A673 (cell line): ENCODE data around the gene PYCARD. TPM values are rescaled to one million over a fixed set of nuclear protein-coding genes. Genes with fewer than 3 reads are reported as not detected.

Experiments used
- BruUV-seq: library from RNA; stranded (reverse); fragments of 400-500 nt; replicated peaks from 2 replicates; lab custom pipeline; 2021; lab: Mats Ljungman, UMichigan
- CTCF ChIA-PET: fragments of 300-600 bp; sonication (Branson Sonifier 250); formaldehyde crosslinking; loops from one replicate; lab custom pipeline; 2022; ENCODE audit warnings: antibody characterized with exemption; lab: Charles Lee
- POLR2A ChIA-PET: fragments of 300-600 bp; sonication (Branson Sonifier 250); formaldehyde crosslinking; loops from one replicate; lab custom pipeline; 2022; ENCODE audit warnings: antibody characterized with exemption; ENCODE audit not compliant: low non-redundant PET; lab: Charles Lee
- DNase-seq: peaks from one replicate; pipeline ENCODE4 v3.0.0-alpha.2; 2015; ENCODE audit warnings: low spot score
- H3K27ac ChIP-seq: fragments of 200-600 bp; sonication (generic); 2 replicates; pipeline ENCODE4 v1.5.1; 2016; ENCODE audit warnings: mixed run types, low read depth, mild to moderate bottlenecking, mixed read lengths, antibody characterized with exemption, low read length; ENCODE audit not compliant: poor library complexity, severe bottlenecking
- H3K27me3 ChIP-seq: fragments of 200-600 bp; sonication (generic); replicated peaks from 2 replicates; pipeline ENCODE4 v1.6.1; 2017; ENCODE audit warnings: mixed run types, low read depth, mild to moderate bottlenecking, mixed read lengths, antibody characterized with exemption, low read length; ENCODE audit not compliant: insufficient read depth, poor library complexity
- H3K36me3 ChIP-seq: fragments of 200-600 bp; sonication (generic); 2 replicates; pipeline ENCODE4 v1.6.1; 2016; ENCODE audit warnings: mixed run types, mild to moderate bottlenecking, mixed read lengths, antibody characterized with exemption, low read length; ENCODE audit not compliant: insufficient read depth, poor library complexity, severe bottlenecking
- H3K4me1 ChIP-seq: fragments of 200-600 bp; sonication (generic); 2 replicates; pipeline ENCODE4 v1.6.1; 2017; ENCODE audit warnings: mixed run types, mild to moderate bottlenecking, mixed read lengths, antibody characterized with exemption, low read length; ENCODE audit not compliant: insufficient read depth, poor library complexity, severe bottlenecking
- H3K4me3 ChIP-seq: fragments of 200-600 bp; sonication (generic); 2 replicates; pipeline ENCODE4 v1.5.1; 2016; ENCODE audit warnings: low read depth, mixed run types, mild to moderate bottlenecking, mixed read lengths, low read length; ENCODE audit not compliant: poor library complexity, severe bottlenecking
- H3K9me3 ChIP-seq: fragments of 200-600 bp; sonication (generic); 2 replicates; pipeline ENCODE4 v1.6.1; 2016; ENCODE audit warnings: mixed run types, low read depth, mild to moderate bottlenecking, mixed read lengths, antibody characterized with exemption, low read length; ENCODE audit not compliant: poor library complexity, severe bottlenecking
- CTCF ChIP-seq: fragments of 300-800, 200-600 bp; sonication (generic); conservative IDR thresholded peaks from 2 replicates; pipeline ENCODE4 v1.5.1; 2017; ENCODE audit warnings: low read depth, mild to moderate bottlenecking, antibody characterized with exemption, low read length, moderate library complexity, mixed read lengths
- EZH2 ChIP-seq: fragments of 200-600 bp; sonication (generic); IDR thresholded peaks from 2 replicates; pipeline ENCODE4 v1.6.1; 2017; ENCODE audit warnings: borderline replicate concordance, low read depth, mild to moderate bottlenecking, mixed read lengths, antibody characterized with exemption, low read length; ENCODE audit not compliant: poor library complexity, severe bottlenecking
- intact Hi-C: fragments of 100-400 bp; cut with micrococcal nuclease; formaldehyde crosslinking; loops from one replicate; pipeline ENCODE4 v1.10.0; 2022; ENCODE audit not compliant: unreplicated experiment
- total RNA-seq: library from RNA; stranded (reverse); gene quantifications from 2 replicates; pipeline ENCODE4 v1.2.3, GENCODE V29; 2021

The PYCARD gene
- total RNA-seq, 1 experiment from 2014 or later = 1.8 TPM

DNA sequence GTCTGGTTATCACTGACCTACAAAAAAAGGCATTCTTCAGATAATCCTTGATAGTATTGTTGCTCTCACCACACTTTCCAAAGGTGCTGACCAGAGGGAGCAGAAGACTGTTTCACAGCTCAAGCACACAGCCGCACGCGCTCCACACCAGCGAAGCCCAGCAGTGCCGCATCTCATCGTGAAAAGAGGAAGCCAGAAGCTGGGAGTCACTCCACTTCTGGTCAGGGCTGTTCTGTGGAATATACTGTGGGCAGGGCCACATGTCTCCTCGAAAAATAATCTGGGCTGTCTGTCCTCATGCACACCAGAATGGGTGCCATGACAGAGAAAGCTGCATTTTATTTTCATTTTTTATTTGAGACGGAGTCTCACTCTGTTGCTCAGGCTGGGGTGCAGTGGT, 45.4 kb downstream of the PYCARD start:
- H3K27ac ChIP-seq = no peak overlapping the region
- no peak overlapping the region for H3K4me3 ChIP-seq
- ChIA-PET POLR2A (no interaction called here), CTCF (no interaction called here)
- H3K27me3 ChIP-seq = no peaks in the 10 kb centered on the region
- no peaks in the 10 kb centered on the region for H3K9me3 ChIP-seq
- no peaks in the 10 kb centered on the region for H3K4me1 ChIP-seq
- TF ChIP-seq EZH2 = no peak
- no peak for TF ChIP-seq CTCF
- no TSS peak for BruUV-seq
- no peaks in the 10 kb centered on the region for H3K36me3 ChIP-seq
- no peak for DNase-seq
- intact Hi-C loops = no loop called here

Other genes starting within 250 kb of the PYCARD start
- 31.4 and 37.1 TPM in 2 replicates for gene SETD1A, start 245.0 kb downstream of the PYCARD start, total RNA-seq
- 0.85 and 0.95 TPM in 2 replicates for gene HSD3B7, start 217.6 kb downstream of the PYCARD start, total RNA-seq
- gene STX1B, start 192.1 kb downstream of the PYCARD start, total RNA-seq = 0.62 and 1.1 TPM in 2 replicates
- 31.2 and 35.1 TPM in 2 replicates for gene STX4, start 169.2 kb downstream of the PYCARD start, total RNA-seq
- 16.5 and 19.8 TPM in 2 replicates for gene ZNF668, start 128.5 kb downstream of the PYCARD start, total RNA-seq
- gene ZNF646, start 128.3 kb downstream of the PYCARD start, total RNA-seq = 26.6 and 27.9 TPM in 2 replicates
- 3.1 and 4.0 TPM in 2 replicates for gene PRSS53, start 113.8 kb downstream of the PYCARD start, total RNA-seq
- gene VKORC1, start 108.0 kb downstream of the PYCARD start, total RNA-seq = 85.0 and 98.3 TPM in 2 replicates
- 36.6 and 40.6 TPM in 2 replicates for gene BCKDK, start 94.4 kb downstream of the PYCARD start, total RNA-seq
- gene KAT8, start 85.1 kb downstream of the PYCARD start, total RNA-seq = 65.4 and 70.6 TPM in 2 replicates
- not detected in 2 replicates for gene PRSS8, start 67.0 kb downstream of the PYCARD start, total RNA-seq
- gene PRSS36, start 52.7 kb downstream of the PYCARD start, total RNA-seq = 0.41 and 0.72 TPM in 2 replicates
- 1,134 and 1,264 TPM in 2 replicates for gene FUS, start 22.6 kb downstream of the PYCARD start, total RNA-seq
- 0.04 TPM in 1 of 2 replicates, not detected in the other for gene TRIM72, start 11.4 kb upstream of the PYCARD start, total RNA-seq
- not detected in 2 replicates for gene PYDC1, start 14.4 kb upstream of the PYCARD start, total RNA-seq
- gene ITGAM, start 57.2 kb upstream of the PYCARD start, total RNA-seq = 0.35 and 0.92 TPM in 2 replicates
- 0.46 TPM in 1 of 2 replicates, not detected in the other for gene ITGAX, start 152.4 kb upstream of the PYCARD start, total RNA-seq
- gene ITGAD, start 190.6 kb upstream of the PYCARD start, total RNA-seq = not detected in 2 replicates
- not detected in 2 replicates for gene COX6A2, start 225.6 kb upstream of the PYCARD start, total RNA-seq
- gene ZNF843, start 240.0 kb upstream of the PYCARD start, total RNA-seq = 0.32 and 0.81 TPM in 2 replicates